A549 (cell line): Measurements from ENCODE around the gene POLH.

Experiments
- CTCF ChIP-seq: fragments of >200 bp; sonication (Bioruptor Twin); formaldehyde crosslinking; IDR thresholded peaks from 3 replicates; pipeline ENCODE4 v1.5.1; 2016
- ESRRA ChIP-seq: fragments of 150-350 bp; IDR thresholded peaks from 2 replicates; pipeline ENCODE4 v1.6.1; 2014; ENCODE audit warnings: mild to moderate bottlenecking, low read length, borderline replicate concordance

GRCh38 chr6:43541774-43542471, 34.1 kb upstream of the POLH start:
- no peak for TF ChIP-seq CTCF
- no peak for TF ChIP-seq ESRRA
